ENCODE data around the gene MED22. TPM values are rescaled to one million over a fixed set of nuclear protein-coding genes. Genes with fewer than 3 reads are reported as not detected.

The MED22 gene
- total and polyA plus RNA-seq, 2 of the 8 experiments (the other 6 are each of a cell fraction or from before 2014, with no cell fraction given) = 56.4 to 68.4 TPM

DNA sequence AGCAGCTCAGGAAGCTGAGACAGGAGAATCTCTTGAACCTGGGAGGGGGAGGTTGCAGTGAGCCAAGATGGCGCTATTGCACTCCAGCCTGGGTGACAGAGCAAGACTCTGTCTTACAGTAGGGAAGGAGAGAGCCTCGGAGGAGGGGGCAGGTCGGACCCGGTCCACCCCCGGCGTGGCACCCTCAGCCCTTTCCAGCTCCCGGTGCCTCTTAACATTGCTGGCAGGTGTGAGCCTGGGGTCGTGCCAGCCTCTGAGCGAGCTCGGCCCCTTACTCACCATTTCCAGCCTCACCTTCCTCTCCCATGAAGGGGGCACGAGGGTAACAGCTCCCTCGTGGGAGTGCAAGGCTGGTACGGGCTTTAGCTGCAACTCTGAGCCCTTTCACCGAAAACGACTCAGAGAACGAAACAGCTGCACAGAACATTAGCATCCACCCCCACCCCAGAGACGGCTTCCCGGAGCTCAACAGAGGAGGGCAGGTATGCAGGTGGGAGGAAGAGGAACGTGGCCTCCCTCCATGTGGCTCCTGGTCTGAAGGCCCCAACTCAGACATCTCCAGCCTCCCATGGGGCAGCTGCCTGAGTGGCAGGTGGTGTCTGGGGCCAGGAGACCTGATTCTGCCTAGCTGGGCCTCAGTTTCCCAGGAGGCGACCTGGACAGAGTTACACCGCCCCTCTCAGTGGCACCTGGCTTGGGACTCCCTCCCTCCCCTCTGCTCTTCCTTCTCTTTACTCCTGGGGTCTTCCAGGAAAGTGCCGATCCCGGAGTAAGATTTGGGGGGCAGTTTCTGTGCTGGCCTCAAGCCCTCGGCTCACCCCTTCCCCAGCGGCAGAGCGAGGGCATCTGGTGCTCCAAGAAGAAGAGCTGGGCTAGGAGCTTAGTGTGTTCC lies 44.4 kb downstream of the MED22 start:
- Histone ChIP-seq H2AFZ (ENCODE audit: low read length) (no peak overlapping the region), H3K14ac (ENCODE audit: insufficient read length) (no peak overlapping the region), H4K5ac (ENCODE audit: insufficient read length, low read depth, low read length) (no peak overlapping the region), H3K4me3 (ENCODE audit: extremely low read depth in 1 of 4, insufficient read depth in 2 of 4, low read depth in 3 of 4, low read length in 4 of 4) (no peak overlapping the region), H3K23ac (ENCODE audit: insufficient read length) (no peak overlapping the region), H4K91ac (replicated peaks; ENCODE audit: insufficient read length, low read length) (no peak overlapping the region), H3K79me2 (ENCODE audit: control insufficient read depth in 1 of 2, insufficient read depth in 2 of 2, low read length in 2 of 2) (no peaks in the 10 kb centered on the region), H3K9me3 (ENCODE audit: insufficient read depth in 2 of 2, low read depth in 1 of 2, low read length in 1 of 2) (no peaks in the 10 kb centered on the region), H2BK20ac (ENCODE audit: low read length) (no peak overlapping the region), H3K18ac (ENCODE audit: extremely low read depth, low read length) (no peak overlapping the region), H4K20me1 (replicated peaks in 1 of 2; ENCODE audit: control insufficient read depth in 1 of 2, insufficient read depth in 2 of 2, low read length in 2 of 2) (no peaks in the 10 kb centered on the region), H3K27ac (ENCODE audit: low read depth, low read length) (no peak overlapping the region), H2BK120ac (replicated peaks; ENCODE audit: low read depth, low read length) (no peak overlapping the region), H3K56ac (replicated peaks; ENCODE audit: insufficient read length, low read depth, low read length) (no peak overlapping the region), H2BK15ac (ENCODE audit: low read length) (no peak overlapping the region), H4K8ac (ENCODE audit: extremely low read depth, insufficient read depth, low read length) (no peak overlapping the region), H3K79me1 (ENCODE audit: low read depth, low read length) (no peaks in the 10 kb centered on the region), H2AK5ac (ENCODE audit: low read depth, low read length) (no peak overlapping the region), H2BK12ac (ENCODE audit: low read depth, low read length) (no peak overlapping the region), H3K4me1 (replicated peaks in 1 of 4; ENCODE audit: control insufficient read depth in 3 of 4, insufficient read depth in 4 of 4, low read length in 3 of 4) (no peaks in the 10 kb centered on the region), H3K4me2 (ENCODE audit: insufficient read depth in 1 of 2, low read depth in 2 of 2, low read length in 2 of 2) (no peak overlapping the region), H3K27me3 (replicated peaks in 1 of 4; ENCODE audit: control insufficient read depth in 3 of 4, extremely low read depth in 1 of 4, insufficient read depth in 3 of 4, low read length in 3 of 4) (no peaks in the 10 kb centered on the region; a peak in 1 of 7 replicates), H3K36me3 (ENCODE audit: control insufficient read depth in 2 of 4, insufficient read depth in 4 of 4, low read length in 3 of 4) (no peaks in the 10 kb centered on the region), H3K9ac (replicated peaks in 1 of 4; ENCODE audit: extremely low read depth in 1 of 4, low read depth in 3 of 4, low read length in 3 of 4) (no peak overlapping the region), H3K23me2 (ENCODE audit: low read depth, low read length) (no peaks in the 10 kb centered on the region), H2BK5ac (ENCODE audit: low read depth, low read length) (no peak overlapping the region), H3K4ac (replicated peaks; ENCODE audit: insufficient read length, low read depth, low read length) (no peak overlapping the region)
- DNase-seq (ENCODE audit: low read depth in 1 of 2, low spot score in 2 of 2) (no peak), FAIRE-seq (no peak)
- ChIA-PET CTCF (ENCODE audit: partially characterized antibody) (interaction anchor here (0.6 to 1.5 kb wide), 5 partner anchors 17 to 964 kb away, joined by 3 to 12 read pairs (median 4); no protein-coding TSS in a partner anchor), POLR2A (ENCODE audit: partially characterized antibody) (interaction anchor here (1.4 kb wide), 1 partner anchor 44 kb away, joined by 4 read pairs; the partner anchor contains the start of genes MED22 and RPL7A)
- WGBS, 2 experiments (ENCODE audit: extremely low coverage in 1 of 2, insufficient coverage in 1 of 2, insufficient read length in 1 of 2, insufficient replicate concordance in 2 of 2, low coverage in 1 of 2, low lambda C conversion rate in 2 of 2, missing lambda C conversion rate in 1 of 2) = 80% methylated on average over 24 of the region's 26 CpGs; no CpG with 5 or more reads in 1 of the 2 experiments
- no peak for TF ChIP-seq TBP (IDR thresholded peaks at IDR 0.05; ENCODE audit: low read depth, low read length)
- no peak for TF ChIP-seq SUZ12 (IDR thresholded peaks at IDR 0.05; ENCODE audit: low read length)
- TF ChIP-seq RBBP5 (IDR thresholded peaks at IDR 0.05; ENCODE audit: borderline replicate concordance, low read depth, low read length) = no peak
- TF ChIP-seq JUND (IDR thresholded peaks at IDR 0.05; ENCODE audit: low read length) = no peak
- no peak for TF ChIP-seq CBX8 (IDR thresholded peaks at IDR 0.05; ENCODE audit: borderline replicate concordance, low read depth, low read length)
- TF ChIP-seq ATF2 (IDR thresholded peaks at IDR 0.05; ENCODE audit: low read length) = no peak
- no peak for TF ChIP-seq CEBPB (IDR thresholded peaks at IDR 0.05; ENCODE audit: low read depth, low read length)
- TF ChIP-seq HDAC2 (IDR thresholded peaks at IDR 0.05; ENCODE audit: borderline replicate concordance in 1 of 2, low read depth in 2 of 2, low read length in 2 of 2) = no peak
- TF ChIP-seq RFX5 (IDR thresholded peaks at IDR 0.05; ENCODE audit: borderline replicate concordance, low read depth, low read length) = no peak
- TF ChIP-seq CBX5 (IDR thresholded peaks at IDR 0.05; ENCODE audit: low read depth, low read length) = no peak

Data from H1 (cell line).